H7 (cell line): ENCODE results near the gene HSD17B12. TPM values are rescaled to one million over a fixed set of nuclear protein-coding genes. Genes with fewer than 3 reads are reported as not detected.
"Not testable (repeated sequence)": the region's sequence is repeated elsewhere in the genome, so short reads cannot be mapped to it uniquely, and the experiment has no call there.

ENCODE experiments used
- DNase-seq: peaks from one replicate; pipeline ENCODE4 v3.0.0; 2012
- H3K27me3 ChIP-seq: 2 replicates; pipeline ENCODE4 v1.6.0; 2011; ENCODE audit warnings: mild to moderate bottlenecking, low read length; ENCODE audit not compliant: control insufficient read depth, insufficient read depth
- H3K36me3 ChIP-seq: replicated peaks from 2 replicates; pipeline ENCODE4 v1.5.1; 2011; ENCODE audit warnings: low read length; ENCODE audit not compliant: control insufficient read depth, insufficient read depth
- H3K4me3 ChIP-seq: 2 replicates; pipeline ENCODE4 v1.5.1; 2011; ENCODE audit warnings: low read depth, mild to moderate bottlenecking, control low read depth, low read length, moderate library complexity; ENCODE audit not compliant: insufficient read depth
- total RNA-seq: library from RNA; depleted of rRNA; stranded (reverse); fragments of >200 nt; shearing (Covaris generic); gene quantifications from 2 replicates; pipeline ENCODE4 v1.2.3, GENCODE V29; 2014

Gene HSD17B12
- total RNA-seq, 1 experiment from 2014 or later: 72.1 TPM

GRCh38 chr11:43671284-43671683, 9.3 kb upstream of the HSD17B12 start:
- H3K4me3 ChIP-seq, H3K27me3 ChIP-seq, H3K36me3 ChIP-seq, DNase-seq: not testable (repeated sequence)

DNA sequence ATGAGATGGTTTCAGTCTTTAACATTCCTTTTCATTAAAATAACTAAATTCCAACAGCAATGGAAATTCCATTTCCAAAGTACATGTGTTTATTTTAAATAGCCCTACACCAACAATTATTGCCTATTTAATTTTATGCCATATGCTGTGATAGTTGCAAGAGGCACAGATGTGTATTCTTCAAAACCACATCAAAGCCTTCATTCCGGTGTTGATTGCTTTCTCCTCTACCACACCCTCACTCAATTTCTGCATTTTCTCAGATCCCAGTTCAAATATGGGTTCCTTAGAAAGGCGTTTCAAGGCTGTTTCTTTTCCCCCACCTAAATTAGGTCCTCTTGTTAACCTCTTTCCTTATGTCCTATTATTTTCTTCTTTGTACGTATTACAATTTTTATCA, 6.0 kb upstream of the HSD17B12 start:
- H3K27me3 ChIP-seq: no peaks in the 10 kb centered on the region; the same call in 1 of the 2 replicates
- no peak for DNase-seq
- H3K4me3 ChIP-seq: no peak overlapping the region

GRCh38 chr11:43676933-43677332, 3.6 kb upstream of the HSD17B12 start:
- H3K27me3 ChIP-seq: no peaks in the 10 kb centered on the region; the same call in 1 of the 2 replicates
- H3K4me3 ChIP-seq: no peak overlapping the region
- no peak for DNase-seq
- H3K36me3 ChIP-seq: no peaks in the 10 kb centered on the region

More for the DNA sequence above, 6.0 kb upstream of the HSD17B12 start:
- H3K36me3 ChIP-seq: no peaks in the 10 kb centered on the region

DNA sequence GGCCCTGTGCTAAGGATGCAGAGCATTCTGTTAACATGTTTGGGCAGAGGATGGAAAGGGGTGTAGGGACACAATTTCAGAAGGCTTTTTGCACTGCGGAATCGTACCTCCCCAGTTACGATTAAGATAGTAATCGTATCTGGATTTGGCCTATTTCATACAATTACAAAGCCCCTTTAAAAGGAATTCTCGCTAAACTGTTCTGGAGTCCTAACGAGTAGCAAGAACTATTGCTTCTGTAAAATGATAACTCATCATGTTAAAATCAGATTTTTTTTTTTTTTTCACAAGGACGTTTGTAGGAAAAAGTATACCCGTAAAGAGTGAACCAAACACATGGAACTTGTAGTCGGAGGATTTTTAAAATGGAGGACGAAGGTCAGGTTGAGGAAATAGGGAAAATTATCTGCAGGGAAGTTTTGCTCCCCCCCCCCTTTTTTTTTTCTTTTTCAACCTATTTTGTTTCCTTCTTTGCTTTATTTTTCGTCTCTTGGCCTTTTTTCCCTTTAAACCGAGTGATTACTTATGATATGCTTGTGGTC, 934 bp downstream of the HSD17B12 start:
- H3K36me3 ChIP-seq: peaks cover 4% of the 10 kb centered on the region
- DNase-seq: no peak
- H3K4me3 ChIP-seq: peak overlapping the region; percentile 95
- H3K27me3 ChIP-seq: no peaks in the 10 kb centered on the region

DNA sequence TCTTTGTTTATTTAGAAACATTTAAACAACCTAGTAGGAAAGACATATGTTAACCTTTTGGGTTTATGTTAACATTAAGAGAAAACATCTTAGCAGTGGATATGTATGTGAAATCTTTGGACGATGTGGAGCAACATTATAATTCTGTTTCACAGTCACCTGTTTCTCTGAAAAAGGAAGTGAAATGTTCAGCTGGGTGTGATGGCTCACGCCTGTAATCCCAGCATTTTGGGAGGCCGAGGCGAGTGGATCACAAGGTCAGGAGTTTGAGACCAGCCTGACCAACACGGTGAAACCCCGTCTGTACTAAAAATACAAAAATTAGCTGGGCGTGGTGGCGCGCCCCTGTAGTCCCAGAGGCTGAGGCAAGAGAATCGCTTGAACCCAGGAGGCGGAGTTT, 1.5 kb downstream of the HSD17B12 start:
- not testable (repeated sequence) for H3K36me3 ChIP-seq, DNase-seq, H3K27me3 ChIP-seq
- peak overlapping the region; percentile 95; the same call in 1 of the 2 replicates for H3K4me3 ChIP-seq

DNA sequence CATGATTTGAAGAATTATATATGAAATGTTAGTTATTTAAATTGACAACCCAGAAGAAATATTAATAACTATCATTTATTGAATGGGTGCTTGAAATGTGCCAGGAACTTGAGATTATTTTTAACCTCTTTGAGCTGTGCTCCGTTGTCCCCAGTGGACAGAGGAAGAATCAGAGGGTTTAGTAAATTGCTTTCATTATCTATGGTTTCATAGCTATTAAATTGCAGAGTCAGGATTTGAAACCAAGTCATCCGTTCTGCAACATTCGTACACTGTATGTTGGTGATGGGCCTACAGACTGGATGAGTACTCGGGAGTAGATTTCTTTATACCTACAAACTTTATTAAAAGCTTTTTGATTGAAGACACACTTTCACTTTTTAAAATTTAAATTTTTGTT, 4.9 kb downstream of the HSD17B12 start:
- peaks cover 6% of the 10 kb centered on the region for H3K36me3 ChIP-seq
- H3K4me3 ChIP-seq: no peak overlapping the region
- no peak for DNase-seq
- no peaks in the 10 kb centered on the region for H3K27me3 ChIP-seq

DNA sequence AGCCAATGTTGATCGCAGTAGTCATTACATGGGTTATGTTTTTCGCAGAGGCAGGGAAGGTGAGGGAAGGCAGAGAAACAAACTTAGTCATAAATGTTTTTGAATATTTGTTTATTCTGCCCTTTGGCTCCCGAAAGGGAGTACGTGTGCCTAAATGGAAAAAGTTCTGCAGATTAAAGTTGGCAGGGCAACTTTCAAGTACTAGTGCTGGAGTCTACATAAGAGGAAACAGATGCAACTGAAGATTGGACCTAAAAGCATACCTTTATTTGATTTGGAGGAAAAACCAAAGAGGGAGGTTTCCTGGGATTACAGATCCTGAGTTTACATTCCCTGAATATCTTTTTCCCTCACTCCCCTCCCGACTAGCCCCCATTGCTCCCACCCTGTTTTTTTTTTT, 5.7 kb downstream of the HSD17B12 start:
- no peak overlapping the region for H3K4me3 ChIP-seq
- H3K36me3 ChIP-seq: peaks cover 6% of the 10 kb centered on the region
- no peaks in the 10 kb centered on the region for H3K27me3 ChIP-seq
- no peak for DNase-seq

- no peak for DNase-seq
- Histone ChIP-seq H3K4me3 (no peak overlapping the region), H3K27me3 (no peaks in the 10 kb centered on the region), H3K36me3 (peaks cover 6% of the 10 kb centered on the region)
These were observed 6.7 kb downstream of the HSD17B12 start for GRCh38 chr11:43687120-43687791.

DNA sequence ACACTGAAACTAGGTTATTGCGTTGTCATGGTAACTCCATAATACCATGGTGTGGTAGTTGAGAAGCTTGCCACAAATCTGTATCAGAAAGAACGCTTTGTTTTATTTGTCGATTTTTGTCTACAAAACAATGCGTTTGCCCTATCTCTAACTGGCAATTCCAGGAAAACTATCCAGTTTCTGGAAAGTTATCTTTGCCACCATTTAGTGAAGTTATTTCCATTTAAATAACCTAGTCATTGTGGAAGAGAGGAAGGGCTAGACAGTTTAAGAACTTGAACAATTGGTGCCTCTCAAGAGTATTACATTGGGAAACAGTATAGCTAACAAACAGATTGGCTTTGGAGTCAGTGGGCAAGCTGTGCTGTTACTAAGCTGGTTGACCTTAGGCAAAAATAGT, 7.9 kb downstream of the HSD17B12 start:
- Histone ChIP-seq H3K27me3 (no peaks in the 10 kb centered on the region), H3K36me3 (peaks cover 4% of the 10 kb centered on the region), H3K4me3 (no peak overlapping the region)
- no peak for DNase-seq

- H3K4me3 ChIP-seq: no peak overlapping the region
- no peak for DNase-seq
- H3K27me3 ChIP-seq: no peaks in the 10 kb centered on the region
- H3K36me3 ChIP-seq: peaks cover 2% of the 10 kb centered on the region
These were observed 8.6 kb downstream of the HSD17B12 start for GRCh38 chr11:43689167-43689566.

DNA sequence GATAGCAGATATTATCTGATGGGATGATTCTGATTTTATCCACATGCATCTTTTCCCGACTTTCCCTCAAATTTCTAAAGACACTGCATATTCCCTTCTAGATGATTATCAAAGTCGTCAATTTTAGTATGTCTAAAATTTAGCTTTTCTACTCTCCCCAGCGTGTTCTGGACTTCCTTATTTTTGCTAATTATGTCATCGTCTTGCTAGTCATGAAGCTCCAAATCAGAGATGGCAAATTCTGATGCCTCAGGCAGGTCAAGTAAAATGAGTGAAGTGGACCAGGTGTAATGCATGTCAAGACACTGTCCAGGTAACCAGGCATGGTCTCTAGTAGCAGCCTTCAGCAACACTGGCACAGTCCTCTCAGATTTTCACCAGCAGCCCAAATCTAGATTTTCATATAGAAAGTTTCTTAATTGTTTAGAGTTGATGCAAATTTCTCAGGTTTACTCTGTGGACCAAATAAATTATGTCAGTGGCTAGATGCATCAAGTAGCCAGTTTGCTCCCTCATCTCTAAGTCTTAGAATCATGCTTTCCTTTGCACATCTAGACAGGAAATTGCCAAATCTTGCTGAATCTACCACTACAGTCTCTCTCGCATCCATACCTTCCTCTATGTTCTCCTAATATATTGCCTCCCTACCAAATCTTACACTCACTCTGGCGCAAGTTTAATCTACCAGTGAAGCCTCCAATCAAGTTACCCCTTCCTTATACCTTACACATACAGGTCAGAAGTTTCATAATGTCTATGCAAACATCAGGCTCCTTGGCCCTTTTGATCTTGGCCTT, 10.6 kb downstream of the HSD17B12 start:
- no peak for DNase-seq
- Histone ChIP-seq H3K36me3 (peaks cover 2% of the 10 kb centered on the region), H3K27me3 (no peaks in the 10 kb centered on the region), H3K4me3 (no peak overlapping the region)

GRCh38 chr11:43691806-43692205, 11.3 kb downstream of the HSD17B12 start:
- no peak for DNase-seq
- H3K36me3 ChIP-seq: peaks cover 2% of the 10 kb centered on the region
- no peaks in the 10 kb centered on the region for H3K27me3 ChIP-seq
- H3K4me3 ChIP-seq: no peak overlapping the region

GRCh38 chr11:43693069-43693468, 12.5 kb downstream of the HSD17B12 start:
- no peak overlapping the region for H3K4me3 ChIP-seq
- no peak for DNase-seq
- peaks cover 2% of the 10 kb centered on the region for H3K36me3 ChIP-seq
- H3K27me3 ChIP-seq: no peaks in the 10 kb centered on the region

DNA sequence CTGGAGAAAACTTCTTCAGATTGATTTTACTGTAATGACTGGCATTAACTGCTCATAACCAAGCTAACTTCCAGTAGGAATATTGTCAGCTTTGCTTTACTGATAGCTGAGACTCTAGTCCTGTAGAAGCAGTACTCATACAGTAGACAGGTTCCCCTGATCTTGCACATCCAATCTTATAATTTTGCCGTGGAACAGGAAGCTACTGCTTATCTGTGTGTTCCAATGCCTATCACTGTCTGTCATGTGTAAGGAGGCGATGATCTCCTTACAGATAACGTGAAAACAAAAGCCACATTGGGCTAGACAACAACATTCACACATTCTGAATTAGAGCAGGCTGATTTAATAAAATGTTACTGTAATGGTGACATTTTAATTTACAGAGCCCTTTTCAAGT, 13.2 kb downstream of the HSD17B12 start:
- peaks cover 2% of the 10 kb centered on the region for H3K36me3 ChIP-seq
- DNase-seq: no peak
- H3K27me3 ChIP-seq: no peaks in the 10 kb centered on the region
- H3K4me3 ChIP-seq: no peak overlapping the region

GRCh38 chr11:43694477-43694876, 13.9 kb downstream of the HSD17B12 start:
- no peak for DNase-seq
- Histone ChIP-seq H3K27me3 (no peaks in the 10 kb centered on the region), H3K36me3 (peaks cover 2% of the 10 kb centered on the region), H3K4me3 (no peak overlapping the region)
